Heart left ventricle (tissue), 16 donors: ENCODE data around the gene CEACAM16. TPM values are rescaled to one million over a fixed set of nuclear protein-coding genes. Genes with fewer than 3 reads are reported as not detected.
A peak's percentile ranks its signal among the peaks of the same experiment; 100 is the strongest.

Source experiments
- ATAC-seq, 4 donors: fragments of 200-7000 bp; cut with Tn5 transposase; one replicate each; pipeline ENCODE4 v1.9.1; 2020 to 2022; ENCODE audit warnings: moderate library complexity in 4 of 4, mild to moderate bottlenecking in 3 of 4, moderate number of reproducible peaks in 1 of 4
- DNase-seq, 5 donors: peaks; one replicate each; pipeline ENCODE4 v3.0.0-alpha.2; 2020
- H3K27ac ChIP-seq, 12 donors: fragments of 200-600 bp; sonication (generic) in 4 of 12; one replicate each; pipeline versions ENCODE4 v1.5.0 to v1.8.0; 2016 to 2022; ENCODE audit warnings: mild to moderate bottlenecking in 2 of 12
- H3K27me3 ChIP-seq, 9 donors: fragments of 200-600 bp; sonication (generic) in 2 of 9; one replicate each; pipeline versions ENCODE4 v1.5.1 to v1.8.0; 2016 to 2022; ENCODE audit warnings: mild to moderate bottlenecking in 3 of 9
- H3K36me3 ChIP-seq, 9 donors: fragments of 200-600 bp; sonication (generic) in 2 of 9; one replicate each; pipeline versions ENCODE4 v1.5.0 to v1.8.0; 2018 to 2022; ENCODE audit warnings: mild to moderate bottlenecking in 2 of 9
- H3K4me1 ChIP-seq, 12 donors: fragments of 200-600 bp; sonication (generic) in 4 of 12; one replicate each; pipeline versions ENCODE4 v1.5.0 to v1.8.0; 2016 to 2022; ENCODE audit warnings: mild to moderate bottlenecking in 3 of 12
- H3K4me3 ChIP-seq, 12 donors: fragments of 200-600 bp; sonication (generic) in 4 of 12; one replicate each; pipeline versions ENCODE4 v1.5.0 to v1.8.0; 2017 to 2022; ENCODE audit warnings: mild to moderate bottlenecking in 9 of 12, moderate library complexity in 4 of 12
- H3K9me3 ChIP-seq, 12 donors: fragments of 200-600 bp; sonication (generic) in 4 of 12; one replicate each; pipeline versions ENCODE4 v1.5.0 to v1.8.0; 2016 to 2022; ENCODE audit warnings: mild to moderate bottlenecking in 1 of 12
- CTCF ChIP-seq, 12 donors: fragments of 200-600 bp; sonication (generic) in 4 of 12; IDR thresholded peaks; one replicate each; pipeline versions ENCODE4 v1.5.0 to v1.8.0; 2018 to 2022; ENCODE audit warnings: antibody characterized with exemption in 12 of 12, mild to moderate bottlenecking in 5 of 12
- POLR2A ChIP-seq, 2 donors: fragments of 450-650 bp; IDR thresholded peaks; one replicate each; pipeline ENCODE4 v1.6.1; 2017; ENCODE audit warnings: antibody characterized with exemption in 2 of 2, mild to moderate bottlenecking in 2 of 2, moderate library complexity in 2 of 2
- WGBS, 4 donors: extraction: QIAGEN DNeasy Blood & Tissue Kit in 2 of 4; methylation state at CpG; one replicate each; pipeline versions ENCODE4 v1.1.5 to v1.1.7; 2013 to 2018; 5-methylcytosine and 5-hydroxymethylcytosine counted together
- intact Hi-C, 10 donors: fragments of 100-400 bp; cut with DNase I; formaldehyde crosslinking; loops; one replicate each; pipeline versions ENCODE4 v1.11.1 to v1.14.2; 2022
- polyA plus RNA-seq, 2 donors: library from polyadenylated mRNA; stranded (reverse); fragments of 200-250 nt; gene quantifications; one replicate each; pipeline ENCODE4 v1.2.3, GENCODE V29; 2013
- total RNA-seq, 9 donors: library from RNA; depleted of rRNA in 2 of 9; stranded (reverse); fragments of >200 nt in 2 of 9; fragmentation: NEBNext Ultra II Directional in 3 of 9; extraction: Animal tissue kit (Norgen Biotek cat#: 25700) in 3 of 9; gene quantifications; one replicate each; pipeline versions ENCODE4 v1.1.0 to v1.2.4, GENCODE V29; 2016 to 2023
- donor health status: ischemic (EF 13 %, LVEDD 7.1; RV severe dilation, severe dysfunction).
- donor health status: healthy with polysubstance abuse.
- donor health status: DM: no; HTN: yes; CAD: no.
- donor health status: DM: no; HTN: no; CAD: no.
- donor health status: ischemic (EF 25% LVEDD 6.9; RV normal size, moderate dysfunction).
- donor health status: ischemic (EF 25% LVEDD 5.7; RV mildly dilated, moderate dysfunction).
- donor health status: healthy.
- donor health status: DM: yes; HTN: yes; CAD: no.
- donor health status: ischemic (EF 35%, LVEDD 5.7; RV mildly dilated, moderate dysfunction).
- donor health status: nonischemic (EF 11% LVEDD 7.7; RV severe dilation, severe dysfunction).
- donor health status: DM: yes; HTN: yes; CAD: no.
- donor health status: PGD.
- donor health status: ischemic (EF 29% LVEDD 5.4; RV normal size, mild dysfunction).
- donor health status: nonischemic (EF 23%, LVEDD 6.1; RV moderate dilation, normal function).

The CEACAM16 gene
- total and polyA plus RNA-seq, 11 donors, result not detected

DNA sequence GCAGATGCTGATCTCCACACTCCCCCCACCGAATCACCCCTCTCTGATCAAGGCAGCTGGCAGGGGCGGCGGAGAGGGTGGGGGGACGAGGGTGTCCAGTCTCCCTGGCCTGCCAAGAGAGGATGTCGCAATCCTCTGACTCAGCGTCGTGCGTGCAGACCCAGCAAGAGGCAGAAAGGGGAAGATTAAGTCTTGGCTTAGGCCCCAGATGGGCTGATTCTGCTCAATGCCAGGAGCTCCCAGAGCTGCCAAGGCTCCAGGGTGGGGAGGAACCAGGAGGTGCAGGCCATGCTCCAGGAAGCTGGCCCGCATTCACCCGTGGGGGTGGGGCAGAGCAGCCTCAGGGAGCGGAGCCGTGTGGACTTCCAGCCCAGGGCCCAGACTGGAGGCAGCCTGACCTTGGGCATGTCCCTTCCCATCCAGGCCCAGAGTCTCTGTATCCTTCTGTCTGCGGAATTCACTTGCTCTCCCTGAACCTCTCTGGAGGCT, 42.9 kb downstream of the CEACAM16 start:
- H3K4me3 ChIP-seq, result peak overlapping the region in 2 of 12 donors; percentile 8
- no peaks in the 10 kb centered on the region for H3K9me3 ChIP-seq
- 0 to 4% (median 1%) methylated on average over 13 of the region's 13 CpGs for WGBS, 4 donors
- peak overlapping the region; percentile 76 to 100 (median 92) for H3K27ac ChIP-seq
- DNase-seq, result peak; percentile 97 to 100 (median 98)
- intact Hi-C loops, result loop anchor here in 2 of 10 donors (2.0 kb wide), 1 partner anchor 17 kb away; no protein-coding TSS in a partner anchor
- no peaks in the 10 kb centered on the region for H3K36me3 ChIP-seq
- no peak for TF ChIP-seq CTCF (IDR thresholded peaks at IDR 0.05)
- peak in 1 of 2 donors; percentile 50 for TF ChIP-seq POLR2A (IDR thresholded peaks at IDR 0.05)
- ATAC-seq, result peak; percentile 93 to 96 (median 94)
- peaks cover 7 to 90% (median 45%) of the 10 kb centered on the region in 12 donors for H3K4me1 ChIP-seq
- no peaks in the 10 kb centered on the region for H3K27me3 ChIP-seq

DNA sequence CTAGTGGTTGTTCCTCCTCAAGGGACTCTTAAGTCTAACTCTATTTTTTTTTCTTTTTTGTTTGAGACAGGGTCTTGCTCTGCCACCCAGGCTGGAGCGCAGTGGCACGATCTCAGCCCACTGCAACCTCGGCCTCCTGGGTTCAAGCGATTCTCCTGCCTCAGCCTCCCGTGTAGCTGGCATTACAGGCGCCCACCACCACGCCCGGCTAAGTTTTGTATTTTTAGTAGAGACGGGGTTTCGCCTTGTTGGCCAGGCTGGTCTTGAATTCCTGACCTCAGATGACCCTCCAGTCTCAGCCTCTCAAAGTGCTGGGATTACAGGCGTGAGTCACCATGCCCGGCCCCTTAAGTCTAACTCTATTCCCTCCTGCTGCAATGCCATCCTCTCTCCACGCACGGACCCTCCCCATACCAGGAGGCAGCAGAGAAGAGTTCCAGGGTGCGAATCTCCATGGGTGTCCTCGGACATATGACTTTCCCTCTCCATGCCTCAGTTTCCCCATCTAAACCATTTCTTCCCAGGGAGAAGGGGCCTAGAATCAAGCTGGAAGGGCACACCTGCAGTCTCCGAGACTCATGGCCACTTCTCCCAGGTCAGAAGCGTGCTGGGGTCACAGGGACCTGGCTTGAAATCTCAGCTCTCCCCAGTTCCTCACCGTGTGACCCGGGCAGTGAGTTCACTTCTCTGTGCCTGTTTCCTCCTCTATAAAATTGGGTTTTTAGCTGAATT, 43.5 kb downstream of the CEACAM16 start:
- Histone ChIP-seq H3K9me3 (no peaks in the 10 kb centered on the region), H3K4me3 (peak overlapping the region in 2 of 12 donors; percentile 8), H3K27me3 (no peaks in the 10 kb centered on the region), H3K4me1 (peaks cover 7 to 88% (median 49%) of the 10 kb centered on the region in 12 donors), H3K27ac (peak overlapping the region; percentile 76 to 100 (median 92)), H3K36me3 (no peaks in the 10 kb centered on the region)
- DNase-seq (peak in 1 of 5 donors; percentile 59), ATAC-seq (no peak)
- intact Hi-C loops, result loop anchor here in 2 of 10 donors (2.0 kb wide), 1 partner anchor 18 kb away; no protein-coding TSS in a partner anchor
- TF ChIP-seq CTCF (IDR thresholded peaks at IDR 0.05) (no peak), POLR2A (IDR thresholded peaks at IDR 0.05) (peak in 1 of 2 donors; percentile 10)
- WGBS, 4 donors, result 62 to 69% (median 63%) methylated on average over 20 of the region's 20 CpGs

DNA sequence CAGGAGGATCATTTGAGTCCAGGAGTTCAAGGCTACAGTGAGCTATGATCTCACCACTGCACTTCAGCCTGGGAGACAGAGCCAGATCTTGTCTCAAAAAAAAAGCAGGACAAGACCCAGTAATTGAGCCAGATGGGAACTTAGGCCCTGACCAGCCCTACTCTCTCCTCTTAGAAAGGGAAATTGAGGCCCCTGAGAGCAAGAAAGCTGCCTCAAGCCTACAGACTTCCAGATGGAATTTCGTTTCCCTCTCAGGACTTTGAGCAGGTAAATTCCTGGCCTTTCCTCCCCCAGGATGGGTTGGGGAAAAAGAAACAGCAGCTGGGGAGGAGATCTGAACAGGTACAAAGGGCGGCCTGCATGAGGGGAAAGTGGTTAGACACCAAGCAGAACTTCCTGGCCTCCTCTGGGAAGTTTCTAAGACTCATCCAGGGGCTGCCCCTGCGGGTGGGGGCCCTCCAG, 46.0 kb downstream of the CEACAM16 start:
- intact Hi-C loops, result no loop called here
- 37 to 67% (median 60%) methylated on average over 3 of the region's 3 CpGs for whole genome bisulfite sequencing, 4 donors
- no peak for ATAC-seq
- H3K4me3 ChIP-seq, result peak overlapping the region in 2 of 12 donors; percentile 12 to 18
- no peak for DNase-seq
- H3K36me3 ChIP-seq, result peaks cover 0 to 5% (median 0%) of the 10 kb centered on the region in 9 donors
- H3K27ac ChIP-seq, result peak overlapping the region; percentile 35 to 100 (median 89)
- H3K9me3 ChIP-seq, result no peaks in the 10 kb centered on the region
- TF ChIP-seq POLR2A (IDR thresholded peaks at IDR 0.05) (no peak), CTCF (IDR thresholded peaks at IDR 0.05) (no peak)
- H3K4me1 ChIP-seq, result peaks cover 7 to 74% (median 59%) of the 10 kb centered on the region in 12 donors
- no peaks in the 10 kb centered on the region for H3K27me3 ChIP-seq

- DNase-seq, result peak; percentile 78 to 92 (median 84)
- peak overlapping the region in 2 of 12 donors; percentile 12 to 18 for H3K4me3 ChIP-seq
- H3K9me3 ChIP-seq, result no peaks in the 10 kb centered on the region
- ATAC-seq, result peak in 3 of 4 donors; percentile 20 to 43 (median 20)
- TF ChIP-seq CTCF (IDR thresholded peaks at IDR 0.05) (no peak), POLR2A (IDR thresholded peaks at IDR 0.05) (peak in 1 of 2 donors; percentile 26)
- H3K27me3 ChIP-seq, result no peaks in the 10 kb centered on the region
- intact Hi-C loops, result no loop called here
- peak overlapping the region; percentile 35 to 100 (median 89) for H3K27ac ChIP-seq
- WGBS, 4 donors, result 34 to 38% (median 35%) methylated on average over 5 to 10 of the region's 10 CpGs
- peaks cover 0 to 9% (median 0%) of the 10 kb centered on the region in 9 donors for H3K36me3 ChIP-seq
- peaks cover 7 to 79% (median 61%) of the 10 kb centered on the region in 12 donors for H3K4me1 ChIP-seq
These were observed 46.4 kb downstream of the CEACAM16 start for GRCh38 chr19:44745341-44745831.
